GM19239 (cell line): ENCODE results near the gene LYPD6B.

Experiments used
- DNase-seq: peaks from one replicate; pipeline ENCODE4 v3.0.0; 2011; ENCODE audit warnings: low spot score; ENCODE audit not compliant: insufficient read length
- FAIRE-seq: peaks from 2 replicates; lab custom pipeline; 2011; peaks lifted over from hg19 to GRCh38; lab: Jason Lieb, UNC

LYPD6B gene

GRCh38 chr2:149178612-149179011, 140.1 kb downstream of the LYPD6B start:
- DNase-seq (no peak), FAIRE-seq (no peak)

GRCh38 chr2:149180226-149180875, 141.9 kb downstream of the LYPD6B start:
- no peak for FAIRE-seq
- DNase-seq: no peak

GRCh38 chr2:149183187-149183586, 144.7 kb downstream of the LYPD6B start:
- FAIRE-seq (no peak), DNase-seq (no peak)

GRCh38 chr2:149184991-149185390, 146.5 kb downstream of the LYPD6B start:
- no peak for FAIRE-seq

GRCh38 chr2:149185942-149186490, 147.5 kb downstream of the LYPD6B start:
- FAIRE-seq: no peak

More at GRCh38 chr2:149184991-149185390, 146.5 kb downstream of the LYPD6B start:
- no peak for DNase-seq

GRCh38 chr2:149187057-149187456, 148.6 kb downstream of the LYPD6B start:
- FAIRE-seq: no peak
- DNase-seq: no peak

More at GRCh38 chr2:149185942-149186490, 147.5 kb downstream of the LYPD6B start:
- DNase-seq: no peak

- no peak for FAIRE-seq
- DNase-seq: no peak
Measured at GRCh38 chr2:149188291-149188690, 149.8 kb downstream of the LYPD6B start.

GRCh38 chr2:149189769-149190168, 151.3 kb downstream of the LYPD6B start:
- no peak for DNase-seq
- FAIRE-seq: no peak

- DNase-seq (no peak), FAIRE-seq (no peak)
Measured at GRCh38 chr2:149191915-149192314, 153.4 kb downstream of the LYPD6B start.

- no peak for DNase-seq
- no peak for FAIRE-seq
Measured at GRCh38 chr2:149192427-149192826, 153.9 kb downstream of the LYPD6B start.

GRCh38 chr2:149200109-149200520, 161.6 kb downstream of the LYPD6B start:
- no peak for FAIRE-seq

GRCh38 chr2:149204686-149205085, 166.2 kb downstream of the LYPD6B start:
- DNase-seq: no peak
- FAIRE-seq: no peak

More at GRCh38 chr2:149200109-149200520, 161.6 kb downstream of the LYPD6B start:
- DNase-seq: no peak

- no peak for DNase-seq
- FAIRE-seq: no peak
Measured at GRCh38 chr2:149205143-149205542, 166.6 kb downstream of the LYPD6B start.

GRCh38 chr2:149213764-149214493, 175.4 kb downstream of the LYPD6B start:
- DNase-seq: no peak
- no peak for FAIRE-seq

GRCh38 chr2:149218497-149218896, 180.0 kb downstream of the LYPD6B start:
- FAIRE-seq: no peak
- no peak for DNase-seq

GRCh38 chr2:149219856-149220255, 181.4 kb downstream of the LYPD6B start:
- DNase-seq (no peak), FAIRE-seq (no peak)

GRCh38 chr2:149221002-149221401, 182.5 kb downstream of the LYPD6B start:
- FAIRE-seq (no peak), DNase-seq (no peak)

- no peak for FAIRE-seq
- no peak for DNase-seq
Measured at GRCh38 chr2:149221898-149222297, 183.4 kb downstream of the LYPD6B start.

- DNase-seq (no peak), FAIRE-seq (no peak)
Measured at GRCh38 chr2:149223472-149224095, 185.1 kb downstream of the LYPD6B start.

GRCh38 chr2:149224543-149224942, 186.0 kb downstream of the LYPD6B start:
- FAIRE-seq: no peak

GRCh38 chr2:149225446-149225845, 186.9 kb downstream of the LYPD6B start:
- FAIRE-seq (no peak), DNase-seq (no peak)

More at GRCh38 chr2:149224543-149224942, 186.0 kb downstream of the LYPD6B start:
- DNase-seq: no peak
